K562 (cell line): ENCODE results near the gene HIVEP2. TPM values are rescaled to one million over a fixed set of nuclear protein-coding genes. Genes with fewer than 3 reads are reported as not detected.

Experiments
- ARID1B ChIP-seq: fragments of 450-650 bp; IDR thresholded peaks from 2 replicates; pipeline ENCODE4 v1.6.1; 2016; ENCODE audit warnings: antibody characterized with exemption, mild to moderate bottlenecking, inconsistent platforms
- BCLAF1 ChIP-seq, 2 experiments: fragments of 450-650 bp in 1 of 2; IDR thresholded peaks; 2 replicates each; pipeline ENCODE4 v1.6.1; 2011 to 2017; ENCODE audit warnings: low read depth in 2 of 2, antibody characterized with exemption in 1 of 2, borderline replicate concordance in 1 of 2, low read length in 1 of 2, mild to moderate bottlenecking in 1 of 2, mixed read lengths in 1 of 2; ENCODE audit not compliant: control insufficient read depth in 1 of 2
- ETS1 ChIP-seq: conservative IDR thresholded peaks from 2 replicates; pipeline ENCODE4 v1.6.1; 2011; ENCODE audit warnings: low read depth, mild to moderate bottlenecking, low read length; ENCODE audit not compliant: control insufficient read depth
- ETS2 ChIP-seq: IDR thresholded peaks from 2 replicates; pipeline ENCODE4 v1.6.1; 2016; ENCODE audit warnings: borderline replicate concordance, missing genetic modification characterization, mild to moderate bottlenecking, moderate library complexity, missing compliant biosample characterization; ENCODE audit not compliant: poor library complexity, severe bottlenecking
- FOSL1 ChIP-seq: fragments of 200-800 bp; sonication (Bioruptor generic); conservative IDR thresholded peaks from 2 replicates; pipeline ENCODE4 v1.6.1; 2016; ENCODE audit warnings: missing genetic modification characterization, missing compliant biosample characterization
- FOXJ2 ChIP-seq: fragments of 200-800 bp; sonication (Bioruptor generic); IDR thresholded peaks from 2 replicates; pipeline ENCODE4 v1.6.1; 2016; ENCODE audit warnings: missing genetic modification characterization, missing compliant biosample characterization
- FOXJ3 ChIP-seq: sonication (generic); formaldehyde crosslinking; IDR thresholded peaks from 2 replicates; pipeline ENCODE4 v1.4.0; 2020; ENCODE audit warnings: mild to moderate bottlenecking, missing genetic modification reagents
- LEF1 ChIP-seq: fragments of 450-650 bp; IDR thresholded peaks from 2 replicates; pipeline ENCODE4 v1.6.1; 2016; ENCODE audit warnings: mild to moderate bottlenecking
- NR2F6 ChIP-seq: fragments of 450-650 bp; formaldehyde crosslinking; IDR thresholded peaks from 2 replicates; pipeline ENCODE4 v1.4.0; 2020; ENCODE audit warnings: mild to moderate bottlenecking
- NR3C1 ChIP-seq: sonication (generic); formaldehyde crosslinking; IDR thresholded peaks from 2 replicates; pipeline ENCODE4 v1.8.1; 2022; ENCODE audit warnings: missing genetic modification reagents
- TRIM24 ChIP-seq, 2 experiments: fragments of 450-650 bp; IDR thresholded peaks; 2 replicates each; pipeline ENCODE4 v1.6.1; 2016
- polyA plus RNA-seq, 8 experiments: library from polyadenylated mRNA; depleted of rRNA in 4 of 8; stranded (reverse) in 5 of 8; unstranded in 3 of 8; fragments of >200 nt; fragmentation: Nextera tagmentation in 2 of 8; fragmentation: Illumina TruSeq in 1 of 8; extraction: Ambion mirVana in 2 of 8; extraction: Trizol in 1 of 8; gene quantifications; 2 replicates each; pipeline versions ENCODE4 v1.2.1 to v1.2.3, GENCODE V29; 2011 to 2014; ENCODE audit warnings: inconsistent platforms in 1 of 8, missing spikeins in 1 of 8
- total RNA-seq, 7 experiments: library from RNA; depleted of rRNA in 6 of 7; stranded (reverse); fragments of >200 nt in 6 of 7; fragmentation: Illumina TruSeq in 2 of 7; extraction: Trizol in 2 of 7; gene quantifications; 2 replicates each; pipeline versions ENCODE4 v1.2.1 to v1.2.3, GENCODE V29; 2011 to 2021; ENCODE audit warnings: low replicate concordance in 1 of 7

Gene HIVEP2
- total and polyA plus RNA-seq, 9 of the 15 experiments (the other 6 are each of a cell fraction or from before 2014, with no cell fraction given), result under 0.01 to 1.2 (median 0.31) TPM

- TF ChIP-seq BCLAF1 (IDR thresholded peaks at IDR 0.05; ENCODE audit: borderline replicate concordance in 1 of 2, control insufficient read depth in 1 of 2, low read depth in 2 of 2, low read length in 1 of 2) (no peak), FOSL1 (tag) (no peak), ETS2 (tag) (no peak), TRIM24 (IDR thresholded peaks at IDR 0.05) (no peak), ARID1B (no peak), ETS1 (no peak), LEF1 (no peak), NR3C1 (CRISPR knock-in tag) (no peak), NR2F6 (CRISPR knock-in tag) (no peak), FOXJ3 (CRISPR knock-in tag) (no peak), FOXJ2 (no peak)
These were observed 109.0 kb downstream of the HIVEP2 start (continued) for GRCh38 chr6:142835787-142836535.
